ENCODE results near the gene PKP1.

PKP1 gene

DNA sequence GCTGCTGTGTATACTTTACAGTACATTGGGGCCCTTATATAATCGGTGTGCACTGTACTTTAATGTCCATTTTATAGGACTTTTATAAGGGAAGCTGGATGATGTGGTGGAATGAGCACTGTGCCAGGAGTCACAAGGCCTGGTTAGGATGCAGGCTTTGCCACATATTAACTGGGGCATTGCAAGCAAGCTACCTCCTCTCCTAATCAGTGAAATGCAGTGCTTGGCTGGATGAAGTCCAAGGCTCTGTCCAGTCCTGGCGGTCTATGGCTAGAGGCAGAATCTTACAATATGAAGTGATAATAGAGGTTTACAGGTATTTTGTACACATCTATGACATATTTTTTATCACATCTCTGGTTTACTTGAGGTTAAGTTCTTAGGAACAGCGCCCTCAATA, 1.7 kb upstream of the PKP1 start:
- no peak for DNase-seq (ENCODE audit: low read depth)

- no peak for DNase-seq (ENCODE audit: low read depth)
These were observed 1.1 kb upstream of the PKP1 start for GRCh38 chr1:201282216-201282615.

DNA sequence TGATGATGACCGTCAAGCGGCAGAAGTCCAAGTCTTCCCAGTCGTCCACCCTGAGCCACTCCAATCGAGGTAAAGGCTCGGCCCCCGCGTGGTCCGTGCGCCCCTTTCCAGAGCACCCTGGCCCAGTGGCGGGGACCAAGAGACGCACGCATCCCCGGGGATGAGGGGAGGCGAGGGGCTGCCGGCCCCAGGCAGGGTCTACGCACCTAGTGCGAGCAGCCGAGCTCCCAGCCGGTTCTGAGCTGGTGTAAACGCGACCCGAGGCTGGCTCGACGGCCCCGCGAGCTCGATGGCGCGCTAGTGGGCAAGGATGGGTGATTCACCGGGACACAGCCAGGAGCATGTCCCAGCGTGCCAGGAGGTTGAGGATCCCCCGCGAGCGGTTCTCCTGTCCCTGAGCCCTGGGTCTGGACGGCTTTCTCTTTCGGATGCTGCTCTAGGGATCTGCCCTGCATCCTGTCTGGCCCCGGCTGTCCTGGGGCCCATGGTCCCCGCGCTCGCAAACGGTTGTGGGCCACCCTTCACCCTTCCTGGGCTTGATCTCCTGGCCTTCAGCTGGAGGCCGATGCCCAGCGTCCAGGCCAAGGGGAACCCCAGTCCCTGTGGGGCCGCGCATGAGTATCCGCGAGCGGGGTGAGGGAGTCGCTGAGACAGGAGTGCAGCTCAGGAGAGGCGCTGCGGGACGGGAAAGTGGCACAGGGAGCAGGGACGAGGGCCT, 689 bp downstream of the PKP1 start:
- no peak for DNase-seq (ENCODE audit: low read depth)

DNA sequence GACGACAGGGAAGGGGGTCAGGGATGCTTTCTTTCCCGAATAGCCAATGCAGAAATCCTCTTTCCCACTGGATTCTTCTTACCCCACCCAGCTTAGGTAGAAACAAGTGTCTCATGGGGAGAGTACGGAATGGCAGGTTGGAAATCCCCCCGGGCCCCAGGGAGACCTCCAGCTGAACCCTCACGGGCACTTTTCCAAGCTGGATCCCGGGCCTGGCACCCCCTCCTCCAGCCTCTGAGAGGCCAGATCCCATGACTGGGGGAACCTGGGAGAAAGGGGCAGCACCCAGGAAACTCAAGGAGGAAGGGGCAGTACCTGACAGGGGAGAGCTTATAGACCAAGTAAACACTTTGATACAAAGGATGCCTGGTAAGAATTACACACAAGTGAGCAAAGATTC, 1.3 kb downstream of the PKP1 start:
- DNase-seq (ENCODE audit: low read depth) = no peak

GRCh38 chr1:201285846-201286245, 2.5 kb downstream of the PKP1 start:
- no peak for DNase-seq (ENCODE audit: low read depth)

GRCh38 chr1:201286445-201286844, 3.1 kb downstream of the PKP1 start:
- DNase-seq (ENCODE audit: low read depth) = no peak

DNA sequence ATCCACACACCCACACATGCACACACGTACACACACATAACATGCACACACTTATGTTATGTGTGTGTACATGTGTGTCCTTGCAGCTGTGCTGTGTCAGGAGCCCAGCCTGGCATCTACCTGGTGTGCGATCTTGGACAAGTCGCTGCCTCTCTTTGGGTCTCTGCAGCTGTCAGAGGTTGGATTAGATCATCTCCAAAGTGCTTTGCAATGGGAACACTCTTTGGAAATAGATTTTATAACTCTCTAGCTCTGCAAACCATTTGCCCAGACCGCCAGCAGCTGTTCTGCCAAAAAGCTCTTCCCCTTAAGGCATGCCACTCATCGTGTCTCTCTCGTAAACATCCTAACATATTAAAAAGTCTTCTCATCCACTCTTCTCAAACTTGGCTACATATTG, 4.7 kb downstream of the PKP1 start:
- DNase-seq (ENCODE audit: low read depth) = no peak

- no peak for DNase-seq (ENCODE audit: low read depth)
These were observed 5.5 kb downstream of the PKP1 start for GRCh38 chr1:201288765-201289164.

GRCh38 chr1:201290551-201290950, 7.2 kb downstream of the PKP1 start:
- no peak for DNase-seq (ENCODE audit: low read depth)

GRCh38 chr1:201291916-201292315, 8.6 kb downstream of the PKP1 start:
- DNase-seq (ENCODE audit: low read depth) = no peak

GRCh38 chr1:201294876-201295275, 11.6 kb downstream of the PKP1 start:
- DNase-seq (ENCODE audit: low read depth) = no peak

DNA sequence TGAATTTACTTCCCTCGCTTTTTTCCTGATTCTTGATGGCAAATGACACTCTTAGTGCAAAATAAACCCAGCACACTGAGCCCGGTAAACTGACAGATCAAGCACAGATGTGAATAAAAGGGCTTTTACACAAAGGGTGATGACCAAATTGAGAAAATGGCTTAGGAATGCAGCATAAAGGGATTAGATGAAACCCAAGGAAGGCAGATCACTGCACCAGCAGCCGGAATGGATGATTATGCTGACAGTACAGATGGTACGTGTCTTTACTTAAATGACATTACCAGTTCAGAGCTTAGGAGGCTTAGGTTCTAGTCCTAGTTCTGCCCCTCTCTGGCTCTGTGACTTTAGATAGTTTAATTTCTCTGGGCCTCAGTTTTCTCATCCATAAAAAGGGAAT, 12.0 kb downstream of the PKP1 start:
- DNase-seq (ENCODE audit: low read depth) = no peak

DNA sequence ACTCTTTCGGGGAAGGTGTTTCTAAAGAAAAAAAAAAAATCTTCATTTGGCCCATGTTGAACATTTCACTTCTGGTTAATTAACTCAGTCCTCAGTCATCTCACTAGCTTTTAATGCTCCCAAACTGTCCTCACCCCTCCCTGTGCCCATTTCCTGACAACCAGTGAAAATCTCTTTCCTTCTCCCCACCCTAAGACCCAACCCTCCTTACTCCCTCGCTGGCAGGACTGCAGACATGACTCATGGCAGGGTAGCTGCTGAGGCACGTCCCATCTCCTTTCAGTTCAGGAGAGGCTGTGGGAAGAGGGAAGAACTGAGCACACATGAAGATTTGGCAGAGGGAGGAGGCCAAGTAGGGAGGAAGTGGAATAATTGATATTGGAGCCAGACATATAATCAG, 12.6 kb downstream of the PKP1 start:
- peak; percentile 48 for DNase-seq (ENCODE audit: low read depth)

GRCh38 chr1:201296352-201296751, 13.0 kb downstream of the PKP1 start:
- DNase-seq (ENCODE audit: low read depth) = no peak

DNA sequence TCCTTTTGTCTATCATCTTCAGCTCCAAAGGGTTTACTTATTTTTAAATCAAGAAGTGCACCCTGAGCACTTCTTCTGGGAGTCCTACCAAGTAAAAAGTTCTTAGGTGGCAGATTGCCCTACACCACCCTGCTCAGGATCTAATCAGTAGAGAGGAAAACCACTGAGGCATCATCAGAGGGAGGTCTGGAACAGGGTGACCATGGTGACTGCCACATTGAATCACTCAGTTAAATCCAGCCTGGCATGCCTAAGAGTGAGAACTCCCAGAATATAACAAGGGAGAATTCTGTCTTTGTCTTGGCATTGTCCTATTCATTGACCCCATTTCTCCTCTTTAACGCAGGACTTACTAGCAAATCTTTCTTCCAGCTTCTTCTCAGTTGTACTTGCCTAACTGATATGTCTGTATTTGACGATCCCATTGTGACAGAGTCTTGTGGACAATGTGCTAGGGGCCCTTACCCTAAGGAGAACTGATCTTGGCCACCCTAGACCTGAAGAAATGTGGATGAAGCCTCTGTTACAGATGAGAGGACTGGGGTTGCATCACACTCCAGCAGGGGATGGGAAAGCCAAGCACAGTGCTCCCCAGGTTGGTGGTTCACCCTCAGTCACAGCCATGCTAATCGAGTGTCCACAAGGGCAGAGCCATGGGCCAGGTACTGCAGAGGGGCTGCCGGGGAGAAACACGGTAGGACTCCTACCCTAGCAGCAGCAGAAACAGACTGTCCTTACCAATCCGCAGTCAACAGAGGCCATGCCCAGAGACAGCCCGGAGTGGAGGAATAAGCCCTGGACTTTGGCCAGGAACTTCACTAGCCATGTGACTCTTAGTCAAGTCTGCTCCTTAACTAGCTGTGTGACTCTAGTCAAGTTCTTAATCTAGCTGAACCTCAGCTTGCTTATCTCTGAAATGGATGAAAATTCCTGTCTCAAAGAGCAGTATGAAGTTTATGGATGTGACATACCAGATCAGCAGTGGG, 15.4 kb downstream of the PKP1 start:
- DNase-seq (ENCODE audit: low read depth) = no peak

GRCh38 chr1:201299968-201300367, 16.7 kb downstream of the PKP1 start:
- DNase-seq (ENCODE audit: low read depth) = no peak

GRCh38 chr1:201300641-201301040, 17.3 kb downstream of the PKP1 start:
- no peak for DNase-seq (ENCODE audit: low read depth)

GRCh38 chr1:201302163-201303152, 19.2 kb downstream of the PKP1 start:
- DNase-seq (ENCODE audit: low read depth) = no peak

- no peak for DNase-seq (ENCODE audit: low read depth)
These were observed 20.8 kb downstream of the PKP1 start for GRCh38 chr1:201304126-201304525.

DNA sequence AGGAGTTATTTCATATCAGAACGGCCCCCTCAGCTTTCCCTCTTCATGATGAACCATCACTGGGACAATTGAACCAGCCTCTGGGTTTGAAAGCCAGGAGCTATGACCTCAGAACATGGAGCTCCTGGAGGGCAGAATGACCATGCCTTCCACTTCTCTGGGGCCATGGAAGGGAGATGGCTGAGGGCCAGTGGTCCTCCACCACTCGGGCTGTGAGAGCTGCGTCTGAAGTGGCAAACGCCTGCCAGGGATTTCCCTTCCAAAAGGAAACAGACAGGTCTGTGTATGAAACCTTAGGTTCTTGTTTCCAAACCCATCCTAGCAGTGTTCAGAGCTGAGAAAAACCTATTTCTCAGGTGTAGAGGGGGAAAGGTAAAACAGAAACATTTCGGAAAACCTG, 22.5 kb downstream of the PKP1 start:
- no peak for DNase-seq (ENCODE audit: low read depth)

DNA sequence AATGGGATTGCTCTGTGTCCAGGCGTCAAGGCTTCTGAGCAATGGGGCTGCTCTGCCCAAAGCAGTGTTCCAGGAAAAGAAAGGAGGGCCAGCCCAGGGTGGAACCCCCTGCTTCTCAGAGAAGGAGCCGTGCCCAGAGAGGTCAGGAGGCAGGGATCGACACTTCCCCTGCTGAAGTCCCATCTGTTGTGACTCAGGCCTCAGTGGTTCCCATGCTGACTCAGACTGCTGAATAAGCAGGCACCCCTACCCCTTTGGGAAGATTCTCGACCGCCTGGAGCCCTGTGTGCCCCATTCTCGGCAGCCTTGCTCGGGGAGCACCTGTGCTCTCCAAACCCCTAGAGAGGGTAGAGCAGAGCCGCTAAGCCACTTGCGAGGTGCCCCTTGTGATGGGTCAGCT, 23.9 kb downstream of the PKP1 start:
- no peak for DNase-seq (ENCODE audit: low read depth)
